Stimulated activated CD4-positive, alpha-beta T cell treated with anti-CD3 and anti-CD28 coated beads, Interleukin-12 subunit alpha, Interleukin-12 subunit beta, amount 100 ng/mL, for 48 hours (primary cell): Measurements from ENCODE around the gene GLI1.

Experiments
- DNase-seq, 3 donors: peaks; one replicate each; pipeline ENCODE4 v3.0.0-alpha.2; 2020; ENCODE audit warnings: low read depth in 2 of 3, low spot score in 1 of 3

GLI1 gene

DNA sequence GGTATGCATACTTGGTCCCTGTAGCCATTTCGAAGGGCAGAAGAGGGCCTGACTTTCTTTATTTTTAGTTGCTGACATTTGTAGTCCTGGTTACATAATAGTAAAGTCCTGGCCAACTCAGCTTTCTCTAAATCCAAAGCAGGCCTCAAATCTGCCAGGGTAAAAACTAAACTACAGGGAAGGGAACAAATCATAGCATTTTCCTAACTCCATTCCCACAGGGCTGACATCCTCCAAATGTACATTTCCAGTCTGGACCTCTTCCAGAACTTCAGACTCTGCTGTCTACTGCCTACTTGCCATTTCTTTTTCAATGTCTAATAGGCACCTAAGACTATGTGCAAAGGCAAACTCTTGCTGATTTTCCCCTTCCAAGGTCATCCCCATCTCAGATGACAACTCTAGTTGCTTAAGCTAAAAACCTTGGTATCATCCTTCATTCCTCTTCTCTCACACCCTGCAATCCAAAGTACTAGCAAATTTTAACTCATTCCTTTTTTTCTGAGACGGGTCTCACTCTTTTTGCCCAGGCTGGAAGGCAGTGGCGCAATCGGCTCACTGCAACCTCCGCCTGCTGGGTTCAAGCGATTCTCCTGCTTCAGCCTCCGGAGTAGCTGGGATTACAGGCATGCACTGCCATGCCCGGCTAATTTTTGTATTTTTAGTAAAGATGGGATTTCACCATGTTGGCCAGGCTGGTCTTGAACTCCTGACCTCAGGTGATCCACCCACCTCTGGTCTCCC lies 58.8 kb downstream of the GLI1 start:
- no peak for DNase-seq

- peak in 1 of 3 donors; percentile 15 for DNase-seq
Measured at GRCh38 chr12:57518920-57519795, 59.6 kb downstream of the GLI1 start.

DNA sequence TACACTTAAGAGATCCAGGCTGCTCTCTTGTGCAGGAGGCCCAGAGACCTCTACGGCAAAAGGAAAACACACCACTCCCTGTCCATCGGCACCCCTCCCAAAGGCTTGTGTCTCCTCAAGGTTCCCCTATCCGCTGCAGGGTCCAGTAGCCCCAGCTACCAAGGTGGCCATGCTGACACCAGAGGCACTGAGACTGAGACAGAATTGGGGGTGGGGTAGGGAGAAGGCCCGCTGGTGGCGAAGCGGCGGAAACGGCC lies 60.1 kb downstream of the GLI1 start:
- DNase-seq, result no peak

- peak; percentile 98 to 100 (median 100) for DNase-seq
Measured at GRCh38 chr12:57520053-57520818, 60.7 kb downstream of the GLI1 start, which contains the start of gene DDIT3. TSS of gene DDIT3 (minus strand) at chr12:57520514. CDS start at chr12:57517406, 3,108 bp downstream.

DNA sequence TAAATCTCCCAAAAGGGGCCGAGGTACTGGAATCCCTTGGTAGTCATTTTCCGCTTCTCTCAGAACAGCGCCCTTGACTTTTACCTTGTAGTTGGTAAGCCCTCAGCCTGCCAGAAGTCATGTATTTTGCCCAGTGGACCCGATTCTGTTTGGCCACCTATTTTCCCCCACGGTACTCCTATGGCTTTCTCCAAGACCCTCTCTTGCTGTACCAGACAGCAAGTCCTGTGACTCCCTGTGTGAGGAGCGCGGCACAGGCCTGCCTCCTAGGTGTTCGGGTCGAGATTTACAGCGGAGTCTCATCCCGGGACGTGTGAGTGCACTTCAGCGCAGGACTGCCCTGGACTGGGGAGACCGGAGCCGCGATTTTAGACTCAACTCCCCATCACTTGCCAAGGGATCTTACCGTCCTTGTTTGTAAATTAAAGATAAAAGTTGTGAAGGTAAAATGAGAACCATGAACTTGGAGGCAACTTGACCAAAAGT lies 62.0 kb downstream of the GLI1 start:
- DNase-seq, result peak in 1 of 3 donors; percentile 15
